Stimulated activated naive CD8-positive, alpha-beta T cell treated with anti-CD3 and anti-CD28 coated beads, Interleukin-15, Interleukin-2, amounts not matched to agents 100 U/mL and 50 U/mL, for 24 hours (primary cell): ENCODE data around the gene POTEJ.
"Not testable (repeated sequence)": the region's sequence is repeated elsewhere in the genome, so short reads cannot be mapped to it uniquely, and the experiment has no call there.

Experiments
- ATAC-seq: fragments of 150-1000 bp; cut with Tn5 transposase; one replicate; pipeline ENCODE4 v1.10.0; 2021
- DNase-seq: peaks from one replicate; pipeline ENCODE4 v3.0.0; 2021

The POTEJ gene

DNA sequence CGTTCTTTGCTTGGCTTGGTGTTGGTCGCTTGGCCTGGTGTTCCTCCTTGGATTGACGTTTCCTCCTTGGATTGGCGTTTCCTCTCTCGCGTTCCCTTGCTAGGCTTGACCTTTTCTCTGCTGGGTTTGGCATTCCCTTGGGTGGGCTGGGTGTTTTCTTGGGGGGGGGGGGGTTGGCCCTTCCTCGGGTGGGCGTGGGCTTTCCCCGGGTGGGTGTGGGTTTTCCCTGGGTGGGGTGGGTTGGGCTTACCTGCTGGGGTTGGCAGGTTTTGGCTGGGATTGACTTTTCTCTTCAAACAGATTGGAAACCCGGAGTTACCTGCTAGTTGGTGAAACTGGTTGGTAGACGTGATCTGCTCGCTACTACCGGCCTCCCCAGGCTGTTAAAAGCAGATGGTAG lies at the start of gene POTEJ:
POTEJ (plus strand) TSS at position 301 of the 400 bp plus-strand sequence; CDS start at position 394, 93 bp downstream.
- ATAC-seq, DNase-seq: not testable (repeated sequence)

DNA sequence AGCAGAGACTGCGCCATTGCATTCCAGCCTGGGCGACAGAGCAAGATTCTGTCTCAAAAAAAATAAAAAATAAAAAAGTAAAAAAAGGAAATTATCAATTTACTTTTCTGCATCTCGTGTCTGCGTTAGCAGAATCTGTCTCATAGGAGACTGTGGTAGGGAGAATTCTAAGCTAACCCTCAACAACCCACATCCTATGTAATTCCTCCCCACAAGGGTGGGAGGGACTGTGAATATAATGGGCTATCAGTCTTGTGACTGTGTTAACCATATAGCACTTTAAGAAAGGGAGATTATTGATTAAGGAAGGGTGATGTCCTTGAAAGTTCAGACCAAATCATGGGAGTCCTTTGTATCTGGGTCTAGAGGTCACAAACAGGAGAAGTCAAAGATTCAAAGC lies 45.1 kb upstream of the POTEJ start:
- not testable (repeated sequence) for ATAC-seq, DNase-seq

GRCh38 chr2:130571929-130572328 lies 39.3 kb upstream of the POTEJ start:
- DNase-seq, ATAC-seq: not testable (repeated sequence)

GRCh38 chr2:130574230-130574629 lies 37.0 kb upstream of the POTEJ start:
- not testable (repeated sequence) for ATAC-seq, DNase-seq

DNA sequence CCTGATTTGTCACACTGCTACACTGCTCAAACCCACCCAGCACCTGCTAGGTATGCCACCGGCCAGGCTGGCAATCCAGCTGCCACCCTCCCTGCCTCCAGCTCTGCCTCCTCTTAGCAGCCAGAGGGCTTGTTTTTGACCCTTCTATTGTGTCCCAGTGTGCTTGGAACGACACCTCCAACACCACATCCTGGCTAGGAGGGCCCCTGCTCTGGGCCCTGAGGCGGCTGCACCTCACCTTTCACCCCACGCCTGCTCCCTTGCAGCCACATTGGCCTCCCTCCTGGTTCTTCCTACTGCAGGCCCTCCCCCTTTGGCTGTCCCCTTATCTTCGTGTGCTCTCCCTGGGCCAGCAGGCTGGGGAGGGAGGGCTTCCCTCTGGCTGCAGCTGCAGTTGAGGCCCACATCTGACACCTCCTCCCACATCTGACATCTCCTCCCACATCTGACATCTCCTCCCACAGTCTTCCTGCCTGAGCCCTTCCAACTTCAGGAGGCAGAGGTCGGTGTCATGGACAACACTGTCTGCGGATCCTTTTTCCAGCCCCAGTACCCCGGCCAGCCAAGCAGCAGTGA lies 34.9 kb upstream of the POTEJ start:
- not testable (repeated sequence) for ATAC-seq

GRCh38 chr2:130577559-130577958 lies 33.7 kb upstream of the POTEJ start:
- not testable (repeated sequence) for ATAC-seq, DNase-seq

More for the DNA sequence above, 34.9 kb upstream of the POTEJ start:
- not testable (repeated sequence) for DNase-seq

- not testable (repeated sequence) for ATAC-seq, DNase-seq
Observed at GRCh38 chr2:130579121-130579520, 32.1 kb upstream of the POTEJ start.

GRCh38 chr2:130581491-130581890 lies 29.7 kb upstream of the POTEJ start:
- not testable (repeated sequence) for DNase-seq, ATAC-seq

GRCh38 chr2:130582970-130583369 lies 28.3 kb upstream of the POTEJ start:
- not testable (repeated sequence) for ATAC-seq, DNase-seq

DNA sequence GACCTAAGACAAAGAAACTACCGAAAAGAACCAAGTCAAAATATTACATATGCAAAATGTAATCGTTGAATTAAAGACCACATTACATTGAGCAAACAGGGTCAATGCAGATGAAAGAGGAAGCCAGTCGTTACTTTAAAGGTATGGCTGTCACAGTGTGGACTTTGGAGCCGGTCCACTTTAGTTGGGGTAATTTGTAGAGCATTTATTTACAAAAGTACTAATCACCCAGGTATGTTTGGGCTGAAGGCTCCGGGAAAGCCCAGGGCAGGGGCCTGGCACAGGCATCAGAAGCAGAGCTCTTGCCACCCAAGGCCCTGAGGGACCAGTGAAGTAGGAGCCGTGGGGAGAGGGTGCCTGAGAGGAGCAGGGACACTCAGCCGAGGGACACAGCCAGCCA lies 27.7 kb upstream of the POTEJ start:
- not testable (repeated sequence) for ATAC-seq

GRCh38 chr2:130584726-130585125 lies 26.5 kb upstream of the POTEJ start:
- DNase-seq, ATAC-seq: not testable (repeated sequence)

More for the DNA sequence above, 27.7 kb upstream of the POTEJ start:
- not testable (repeated sequence) for DNase-seq

- ATAC-seq (peak; percentile 93), DNase-seq (peak; percentile 29)
Observed at GRCh38 chr2:130588688-130589458, 22.4 kb upstream of the POTEJ start.

- not testable (repeated sequence) for DNase-seq, ATAC-seq
Observed at GRCh38 chr2:130590170-130590841, 20.9 kb upstream of the POTEJ start.

DNA sequence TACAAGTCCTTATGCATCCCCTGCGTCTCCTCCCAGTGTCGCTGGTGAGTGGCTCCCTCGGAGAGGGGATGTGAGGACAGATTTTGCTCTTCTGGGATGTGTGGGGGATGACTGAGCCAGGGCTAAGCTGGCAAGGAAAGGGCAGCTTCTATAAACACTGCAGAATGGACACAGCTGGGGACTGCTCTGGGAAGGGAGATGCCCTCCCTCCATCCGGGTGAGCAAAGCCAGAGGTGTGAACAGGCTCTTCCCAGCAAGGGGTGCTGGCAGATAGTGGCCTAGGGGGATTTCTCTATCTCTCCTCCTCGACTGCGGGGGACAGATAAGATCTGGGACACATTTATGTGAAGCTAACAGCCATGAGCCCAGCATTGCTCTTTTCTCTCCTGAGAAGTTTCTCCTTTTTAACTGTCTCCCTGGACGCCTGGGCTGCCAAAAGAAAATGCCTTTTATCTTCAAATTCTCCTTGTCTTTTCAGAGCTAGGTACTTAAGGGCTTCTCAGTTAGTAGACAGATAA lies 20.3 kb upstream of the POTEJ start:
- ATAC-seq, DNase-seq: not testable (repeated sequence)

DNA sequence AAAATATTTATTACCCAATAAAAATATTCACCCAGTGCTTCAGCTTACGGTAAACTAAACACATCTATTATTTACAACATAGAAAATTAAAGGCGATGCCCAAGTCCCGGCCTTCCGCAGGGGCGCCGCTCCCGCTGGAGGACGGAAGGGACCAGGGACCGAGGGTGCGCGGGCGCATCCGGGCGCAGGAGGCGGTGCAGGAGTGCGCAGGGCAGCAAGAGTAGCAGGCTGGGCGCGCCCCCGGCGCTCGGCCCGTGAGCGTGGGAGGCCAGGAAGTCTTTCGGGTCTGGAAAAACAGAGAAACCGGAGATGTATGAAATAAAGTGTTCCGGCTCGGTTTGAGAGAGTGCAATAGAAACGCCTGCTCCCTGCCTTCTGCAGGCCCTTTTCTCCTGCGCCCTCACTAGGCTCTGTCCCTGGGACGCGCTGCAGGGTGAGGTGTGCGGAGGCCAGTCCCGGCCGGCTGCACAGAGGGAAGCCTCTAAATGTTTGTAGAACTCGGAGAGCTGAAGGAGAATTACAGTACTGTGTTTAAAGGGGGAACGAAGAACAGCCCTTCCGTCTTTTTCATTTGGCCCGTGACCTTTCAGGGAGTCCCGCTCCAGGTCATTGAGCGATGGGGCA lies 18.3 kb upstream of the POTEJ start:
- ATAC-seq, DNase-seq: not testable (repeated sequence)

- DNase-seq, ATAC-seq: not testable (repeated sequence)
Observed at GRCh38 chr2:130594011-130594410, 17.2 kb upstream of the POTEJ start.

DNA sequence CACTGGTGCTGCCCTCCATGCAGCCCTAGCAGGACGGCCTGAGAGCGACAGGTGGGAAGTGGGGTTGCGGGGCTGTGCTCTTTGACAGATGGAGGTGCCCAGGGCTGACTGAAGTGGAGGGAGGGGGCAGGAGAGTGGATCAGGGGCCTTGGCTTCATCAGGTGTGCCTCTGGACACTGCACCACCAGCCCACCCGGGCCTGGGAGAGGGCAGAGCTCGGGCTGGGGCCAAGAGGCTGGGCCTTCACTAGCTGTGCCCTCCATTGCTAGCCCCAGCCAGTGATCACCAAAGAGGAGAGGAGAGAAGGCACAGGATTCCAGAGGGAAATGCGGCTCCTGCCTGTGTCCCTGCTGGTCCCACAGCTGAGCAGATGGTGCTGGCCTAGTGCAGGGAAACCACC lies 14.5 kb upstream of the POTEJ start:
- ATAC-seq, DNase-seq: not testable (repeated sequence)

DNA sequence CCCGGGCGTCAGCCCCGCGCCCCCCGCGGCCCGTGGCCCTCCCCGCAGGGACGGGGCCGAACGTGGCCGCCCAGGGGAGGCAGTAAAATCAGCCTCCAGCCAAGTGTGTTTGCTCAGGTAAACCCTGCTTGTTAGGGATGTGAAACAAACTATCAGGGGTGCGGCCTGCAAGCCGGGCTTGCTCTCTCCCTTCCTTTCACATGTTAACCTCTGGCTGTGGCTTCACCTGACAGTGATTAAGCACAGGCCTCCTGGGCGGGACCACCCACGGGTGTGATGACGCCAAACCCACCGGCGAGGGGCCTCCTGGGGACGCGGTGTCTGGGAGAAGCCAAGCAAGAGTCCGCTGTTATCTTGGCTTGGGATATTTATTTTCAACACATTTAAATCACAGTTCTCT lies 13.2 kb upstream of the POTEJ start:
- ATAC-seq, DNase-seq: not testable (repeated sequence)

DNA sequence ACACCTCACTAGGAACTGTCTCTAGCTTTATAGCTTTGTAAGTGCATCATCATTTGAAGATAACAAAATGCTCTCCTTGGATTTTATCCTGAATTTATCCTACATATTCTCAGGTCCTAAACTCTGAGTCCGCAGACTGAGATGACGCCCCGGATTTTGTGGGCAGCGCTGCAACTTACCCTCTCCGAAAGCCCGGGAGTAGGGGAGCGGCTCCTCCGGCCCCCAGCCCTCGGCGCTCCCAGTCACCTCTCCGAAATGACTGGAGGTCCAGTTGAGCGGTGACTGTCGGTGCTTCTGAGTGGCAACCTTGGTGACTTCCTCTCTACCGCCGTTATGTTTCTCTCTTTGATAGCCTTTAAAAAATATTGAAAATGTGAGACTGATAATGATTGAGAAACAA lies 12.8 kb upstream of the POTEJ start:
- not testable (repeated sequence) for ATAC-seq

DNA sequence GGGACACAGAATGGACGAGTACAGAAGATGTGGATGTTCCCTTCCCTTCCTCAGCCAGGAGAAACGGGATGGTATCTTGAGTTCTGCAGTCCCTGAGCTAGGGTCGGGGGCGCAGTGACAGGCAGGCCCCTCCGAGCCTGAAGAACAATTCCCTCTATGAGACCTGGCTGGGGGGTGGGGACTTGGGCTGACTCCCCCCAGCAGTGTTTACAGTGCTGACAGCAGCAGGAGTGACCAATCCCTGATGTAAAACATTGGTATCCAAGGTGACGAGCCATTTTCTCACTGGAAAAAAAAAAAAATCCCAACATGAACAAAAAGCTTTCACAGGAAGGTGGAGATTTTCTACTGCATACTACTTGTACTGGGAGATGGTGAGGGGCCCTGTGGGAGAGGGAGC lies 11.8 kb upstream of the POTEJ start, which contains the start of gene CFC1:
CFC1 (minus strand) TSS at position 183 of the 400 bp plus-strand sequence. CDS start 288 bp downstream, outside the sequence.
- not testable (repeated sequence) for DNase-seq, ATAC-seq

More for the DNA sequence above, 12.8 kb upstream of the POTEJ start:
- not testable (repeated sequence) for DNase-seq

GRCh38 chr2:130599926-130600325 lies 11.3 kb upstream of the POTEJ start:
- not testable (repeated sequence) for DNase-seq

More at GRCh38 chr2:130599926-130600325, 11.3 kb upstream of the POTEJ start:
- ATAC-seq, result not testable (repeated sequence)
